Panc1 (cell line): ENCODE results near the gene C9orf43. TPM values are rescaled to one million over a fixed set of nuclear protein-coding genes. Genes with fewer than 3 reads are reported as not detected.

Experiments
- ATAC-seq: fragments of 200-7000 bp; cut with Tn5 transposase; 2 replicates; pipeline ENCODE4 v1.9.1; 2020; ENCODE audit warnings: mild to moderate bottlenecking, moderate library complexity
- BruUV-seq: library from RNA; stranded (reverse); fragments of 400-500 nt; replicated peaks from 2 replicates; lab custom pipeline; 2021; lab: Mats Ljungman, UMichigan
- CTCF ChIA-PET: fragments of 300-600 bp; sonication (Branson Sonifier 250); formaldehyde crosslinking; loops from one replicate; lab custom pipeline; 2022; ENCODE audit warnings: antibody characterized with exemption; lab: Charles Lee
- POLR2A ChIA-PET: fragments of 300-600 bp; sonication (Branson Sonifier 250); formaldehyde crosslinking; loops from one replicate; lab custom pipeline; 2022; ENCODE audit warnings: antibody characterized with exemption; lab: Charles Lee
- DNase-seq: peaks from one replicate; pipeline ENCODE4 v3.0.0-alpha.2; 2010; ENCODE audit warnings: low read depth, low spot score
- H3K27ac ChIP-seq: 2 replicates; pipeline ENCODE4 v1.5.1; 2011; ENCODE audit warnings: mild to moderate bottlenecking, low read length, inconsistent platforms
- H3K27me3 ChIP-seq: fragments of 200-500 bp; sonication (Bioruptor generic); 2 replicates; pipeline ENCODE4 v1.6.0; 2014; ENCODE audit warnings: low read length, inconsistent platforms; ENCODE audit not compliant: control insufficient read depth, insufficient read depth
- H3K36me3 ChIP-seq: fragments of 200-500 bp; sonication (Bioruptor generic); 2 replicates; pipeline ENCODE4 v1.5.1; 2014; ENCODE audit warnings: inconsistent platforms, mild to moderate bottlenecking, low read length, moderate library complexity; ENCODE audit not compliant: control insufficient read depth, insufficient read depth
- H3K4me1 ChIP-seq: 2 replicates; pipeline ENCODE4 v1.5.1; 2011; ENCODE audit warnings: inconsistent platforms, mild to moderate bottlenecking, low read length, moderate library complexity; ENCODE audit not compliant: control insufficient read depth, insufficient read depth
- H3K4me3 ChIP-seq, 2 experiments: 2 replicates each; pipeline ENCODE4 v1.5.1; 2011 to 2012; ENCODE audit warnings: low read depth in 2 of 2, low read length in 2 of 2, mild to moderate bottlenecking in 2 of 2, inconsistent platforms in 1 of 2, moderate library complexity in 1 of 2
- H3K9me3 ChIP-seq: fragments of 200-500 bp; sonication (Bioruptor generic); 2 replicates; pipeline ENCODE4 v1.5.1; 2014; ENCODE audit warnings: low read depth, mild to moderate bottlenecking, inconsistent platforms, low read length, moderate library complexity; ENCODE audit not compliant: control insufficient read depth, insufficient read depth
- CTCF ChIP-seq: fragments of 450-650 bp; IDR thresholded peaks from 2 replicates; pipeline ENCODE4 v1.5.1; 2017; ENCODE audit warnings: mild to moderate bottlenecking
- POLR2AphosphoS5 ChIP-seq: IDR thresholded peaks from 2 replicates; pipeline ENCODE4 v1.6.1; 2012; ENCODE audit warnings: mild to moderate bottlenecking, low read depth, low read length, moderate library complexity
- REST ChIP-seq, 2 experiments: IDR thresholded peaks; 2 replicates each; pipeline ENCODE4 v1.6.1; 2011 to 2012; ENCODE audit warnings: low read depth in 2 of 2, control low read depth in 1 of 2, low read length in 1 of 2, mild to moderate bottlenecking in 1 of 2, moderate library complexity in 1 of 2; ENCODE audit not compliant: insufficient read depth in 1 of 2
- SIN3A ChIP-seq: IDR thresholded peaks from 2 replicates; pipeline ENCODE4 v1.6.1; 2012; ENCODE audit warnings: low read depth, mild to moderate bottlenecking, low read length, moderate library complexity, borderline replicate concordance; ENCODE audit not compliant: insufficient read depth
- TCF7L2 ChIP-seq: IDR thresholded peaks from 2 replicates; pipeline ENCODE4 v1.6.1; 2011; ENCODE audit warnings: mild to moderate bottlenecking, low read depth, low read length, inconsistent platforms
- in situ Hi-C: cut with HindIII; loops from 2 replicates; pipeline ENCODE4 v1.10.0; 2016; ENCODE audit warnings: low sequenced_read_pairs, low pct_unique_long_range_greater_than_20kb
- intact Hi-C: fragments of 100-400 bp; cut with micrococcal nuclease; formaldehyde crosslinking; loops from one replicate; pipeline ENCODE4 v1.10.0; 2022; ENCODE audit not compliant: unreplicated experiment
- total RNA-seq: library from RNA; stranded (reverse); gene quantifications from one replicate; pipeline ENCODE4 v1.2.1, GENCODE V29; 2021; ENCODE audit not compliant: unreplicated experiment

The C9orf43 gene
- total RNA-seq, 1 experiment from 2014 or later, result 1.2 TPM

- CTCF ChIA-PET, result no interaction called here
- no TSS peak for BruUV-seq
- Histone ChIP-seq H3K27me3 (no peaks in the 10 kb centered on the region), H3K9me3 (no peaks in the 10 kb centered on the region), H3K4me1 (no peaks in the 10 kb centered on the region), H3K27ac (no peak overlapping the region), H3K4me3 (no peak overlapping the region), H3K36me3 (no peaks in the 10 kb centered on the region; the same call in 1 of the 2 replicates)
- POLR2A ChIA-PET, result no interaction called here
- in situ Hi-C loops, result no loop called here
- no peak for ATAC-seq
- DNase-seq, result no peak
- TF ChIP-seq POLR2AphosphoS5 (no peak), REST (IDR thresholded peaks at IDR 0.05; ENCODE audit: insufficient read depth in 1 of 2, low read depth in 2 of 2, low read length in 1 of 2) (no peak), TCF7L2 (no peak), CTCF (no peak), SIN3A (no peak)
- intact Hi-C loops, result no loop called here
These were observed 11.8 kb upstream of the C9orf43 start for GRCh38 chr9:113398796-113399195.

GRCh38 chr9:113399646-113400200, 10.8 kb upstream of the C9orf43 start:
- no peaks in the 10 kb centered on the region for H3K27me3 ChIP-seq
- no peaks in the 10 kb centered on the region for H3K9me3 ChIP-seq
- intact Hi-C loops (no loop called here), in situ Hi-C loops (no loop called here)
- CTCF ChIA-PET, result interaction anchor here (0.6 kb wide), 1 partner anchor 91 kb away, joined by 5 read pairs; no protein-coding TSS in a partner anchor
- H3K4me1 ChIP-seq, result no peaks in the 10 kb centered on the region
- POLR2A ChIA-PET, result no interaction called here
- no peak overlapping the region for H3K27ac ChIP-seq
- no TSS peak for BruUV-seq
- no peak overlapping the region for H3K4me3 ChIP-seq
- H3K36me3 ChIP-seq, result no peaks in the 10 kb centered on the region; the same call in 1 of the 2 replicates
- TF ChIP-seq SIN3A (no peak), REST (IDR thresholded peaks at IDR 0.05; ENCODE audit: insufficient read depth in 1 of 2, low read depth in 2 of 2, low read length in 1 of 2) (no peak), TCF7L2 (no peak), POLR2AphosphoS5 (no peak)
- DNase-seq (no peak), ATAC-seq (no peak)
